Hematopoietic multipotent progenitor cell treated with erythropoietin and hydrocortisone succinate and interleukin-3 and kit ligand, for 15 days (in vitro differentiated cells): ENCODE data around the gene ISX.
A peak's percentile ranks its signal among the peaks of the same experiment; 100 is the strongest.
"Not testable (repeated sequence)": the region's sequence is repeated elsewhere in the genome, so short reads cannot be mapped to it uniquely, and the experiment has no call there.

Experiments used
- DNase-seq: peaks from one replicate; pipeline ENCODE4 v3.0.0-alpha.2; 2015; ENCODE audit warnings: low spot score

The ISX gene

DNA sequence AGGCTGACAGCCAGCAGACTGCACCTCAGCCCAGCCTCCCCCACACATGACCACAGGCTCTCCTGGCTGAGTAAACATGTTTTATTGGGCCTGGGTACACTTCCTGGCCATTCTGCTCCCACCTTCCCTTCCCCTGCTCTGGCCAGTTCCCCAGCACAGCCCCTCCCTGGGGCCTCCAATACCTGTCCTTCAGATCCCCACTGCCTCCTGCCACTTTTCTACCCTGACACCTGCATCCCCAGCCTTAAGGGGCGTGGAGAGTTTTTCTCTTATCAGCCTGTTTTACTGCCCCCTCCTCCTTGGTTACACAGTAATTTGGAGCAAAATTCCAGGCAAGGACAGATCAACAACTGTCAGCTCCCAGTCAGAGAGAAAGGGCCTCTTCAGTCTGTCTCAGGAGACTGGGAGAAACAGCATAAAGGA lies at the start of gene ISX:
Gene ISX, plus strand, starts transcription at position 363 of the 423 bp plus-strand sequence. CDS start 930 bp downstream, outside the sequence.
- DNase-seq = no peak

GRCh38 chr22:35016909-35017308 lies 49.0 kb upstream of the ISX start:
- no peak for DNase-seq

DNA sequence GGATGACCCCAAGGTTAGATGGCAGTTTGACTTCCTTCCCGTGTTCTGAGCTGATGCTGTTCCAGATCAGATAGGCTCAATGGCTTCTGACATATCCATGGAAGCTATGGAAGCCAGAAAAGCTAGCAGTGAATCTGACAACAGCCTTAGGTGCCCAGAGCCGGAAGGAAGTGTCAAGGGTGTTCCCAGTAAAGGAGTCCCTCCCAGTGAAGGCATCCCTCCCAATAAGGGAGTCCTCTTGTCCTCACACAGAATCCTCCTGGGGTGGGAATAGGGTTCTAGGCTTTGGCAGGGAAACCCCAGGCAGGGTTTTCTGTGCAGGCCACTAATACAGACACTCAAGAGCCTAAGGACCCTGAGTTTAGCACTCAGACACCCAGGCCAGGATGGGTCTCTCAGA lies 47.0 kb upstream of the ISX start:
- DNase-seq = no peak

DNA sequence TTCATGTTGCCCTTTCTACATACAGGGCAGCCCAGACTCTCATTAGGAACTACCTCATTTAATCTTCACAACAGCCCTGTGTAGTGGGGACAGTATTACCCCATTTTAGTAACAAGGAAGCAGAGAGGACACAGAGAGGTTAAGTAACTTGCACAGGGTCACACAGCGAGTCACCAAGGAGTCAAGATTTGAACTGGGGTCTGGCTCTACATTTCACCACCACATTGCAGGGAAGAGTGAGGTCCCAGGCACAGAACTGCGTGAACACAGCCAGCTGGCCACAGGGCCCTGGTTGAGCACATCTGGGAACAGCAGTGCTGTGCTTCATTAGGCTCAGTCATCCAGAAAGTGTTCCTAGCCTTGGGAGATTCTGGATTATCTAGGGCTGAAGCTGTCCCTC lies 45.4 kb upstream of the ISX start:
- DNase-seq = no peak

DNA sequence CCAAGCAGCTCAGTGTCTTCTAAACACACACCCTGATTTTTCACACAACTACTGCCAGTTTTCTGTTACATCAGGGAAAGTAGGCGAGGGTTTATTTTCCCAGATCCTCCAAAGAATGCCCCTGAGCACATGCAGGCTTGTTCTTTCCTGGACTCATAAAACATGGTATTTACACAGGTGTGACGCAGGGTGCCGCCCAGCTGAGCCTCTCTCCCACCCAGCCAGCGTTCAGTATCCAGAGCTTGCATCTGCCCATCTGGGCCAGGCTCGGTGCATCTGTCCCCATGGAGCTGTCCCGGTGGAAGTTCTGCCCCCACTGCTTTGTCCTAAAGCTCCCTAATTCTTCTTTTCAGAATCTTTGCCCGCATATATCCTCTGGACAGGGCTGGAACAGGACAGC lies 44.8 kb upstream of the ISX start:
- no peak for DNase-seq

- no peak for DNase-seq
These were observed 43.7 kb upstream of the ISX start for GRCh38 chr22:35022291-35022690.

DNA sequence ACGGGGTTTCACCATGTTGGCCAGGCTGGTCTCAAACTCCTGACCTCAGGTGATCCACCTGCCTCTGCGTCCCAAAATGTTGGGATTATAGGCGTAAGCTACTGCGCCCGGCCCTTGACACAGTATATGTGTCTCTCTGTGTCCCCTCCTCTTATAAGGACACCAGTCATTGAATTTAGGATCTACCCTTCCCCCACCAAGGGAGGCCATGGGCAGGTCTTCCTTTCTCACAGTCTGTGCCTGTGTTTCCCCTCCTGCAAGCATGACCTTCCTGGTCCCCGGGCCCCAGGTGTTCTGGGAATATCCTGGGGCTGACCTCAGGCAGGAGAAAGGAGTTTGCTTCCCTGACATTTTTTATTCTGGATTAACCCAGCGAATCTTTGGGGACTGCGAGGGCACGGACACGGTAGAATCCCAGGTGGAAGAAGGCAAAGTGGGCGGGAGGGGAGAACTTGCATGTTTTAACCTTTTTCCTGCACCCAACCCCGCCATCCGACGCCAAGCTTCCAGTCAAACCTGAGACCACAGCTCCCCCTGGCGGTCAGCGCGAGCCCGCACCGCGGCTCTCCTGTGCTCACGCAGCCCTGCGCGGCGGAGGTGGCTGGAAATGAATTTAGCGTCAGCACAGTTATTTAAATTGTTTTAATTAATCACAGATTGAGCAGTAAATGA lies 42.1 kb upstream of the ISX start:
- DNase-seq = peak; percentile 50

GRCh38 chr22:35024364-35024692 lies 41.6 kb upstream of the ISX start:
- no peak for DNase-seq

GRCh38 chr22:35030112-35030511 lies 35.8 kb upstream of the ISX start:
- not testable (repeated sequence) for DNase-seq

DNA sequence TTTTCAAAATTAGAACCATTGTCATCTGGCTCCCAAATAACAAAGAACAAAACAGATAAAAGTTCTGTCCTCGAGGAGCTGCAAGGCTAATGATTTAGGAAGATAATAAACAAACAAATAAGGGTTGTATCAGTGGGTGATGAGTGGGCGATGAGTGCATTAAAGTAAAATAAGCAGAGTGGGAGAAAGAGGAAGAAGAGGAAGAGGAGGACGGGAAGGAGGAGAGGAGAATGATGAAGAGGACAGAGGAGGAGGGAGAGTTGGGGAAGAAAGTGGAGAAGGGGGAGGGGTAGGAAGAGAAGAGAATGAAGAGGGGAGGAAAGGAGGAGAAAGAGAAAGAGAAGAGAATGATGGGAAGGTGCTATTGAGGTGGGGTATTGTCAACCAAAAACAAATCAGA lies 33.4 kb upstream of the ISX start:
- no peak for DNase-seq

- DNase-seq = no peak
These were observed 32.2 kb upstream of the ISX start for GRCh38 chr22:35033635-35034296.

- no peak for DNase-seq
These were observed 31.0 kb upstream of the ISX start for GRCh38 chr22:35034963-35035362.

GRCh38 chr22:35037089-35037488 lies 28.9 kb upstream of the ISX start:
- no peak for DNase-seq

- DNase-seq = no peak
These were observed 26.3 kb upstream of the ISX start for GRCh38 chr22:35039625-35040024.

DNA sequence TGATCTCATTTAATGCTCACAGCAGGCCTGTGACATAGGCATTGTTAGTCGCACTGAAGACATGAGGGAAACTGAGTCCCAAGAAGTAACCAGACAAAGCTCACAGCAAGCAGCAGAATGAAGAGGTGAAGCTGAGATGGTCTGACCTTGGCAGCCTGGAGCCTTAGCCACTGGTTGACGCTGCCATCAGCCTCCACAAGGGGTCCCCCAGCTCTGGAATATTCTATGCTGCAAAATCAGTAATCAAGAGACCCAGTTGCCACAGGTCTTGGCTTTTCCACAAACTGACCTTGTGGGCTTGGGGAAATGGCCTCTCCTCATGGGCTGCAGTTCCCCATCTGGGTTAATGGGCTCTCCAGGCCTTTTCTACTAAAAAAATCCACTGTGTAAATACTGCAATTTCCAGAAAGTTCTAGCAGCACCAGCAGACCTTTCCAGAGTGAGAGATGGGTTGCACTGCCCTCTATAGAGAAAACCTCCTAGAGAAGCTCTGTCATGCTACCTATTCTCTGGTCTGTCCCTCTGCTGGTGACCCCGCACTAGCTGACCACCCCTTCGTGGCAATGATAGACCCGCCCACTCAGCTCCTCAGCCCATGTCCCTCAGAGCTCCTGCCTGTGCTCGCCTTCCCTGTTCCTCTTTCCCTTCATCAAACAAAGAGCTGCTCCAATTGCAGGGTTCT lies 22.6 kb upstream of the ISX start:
- DNase-seq = no peak

- no peak for DNase-seq
These were observed 22.0 kb upstream of the ISX start for GRCh38 chr22:35043934-35044319.

DNA sequence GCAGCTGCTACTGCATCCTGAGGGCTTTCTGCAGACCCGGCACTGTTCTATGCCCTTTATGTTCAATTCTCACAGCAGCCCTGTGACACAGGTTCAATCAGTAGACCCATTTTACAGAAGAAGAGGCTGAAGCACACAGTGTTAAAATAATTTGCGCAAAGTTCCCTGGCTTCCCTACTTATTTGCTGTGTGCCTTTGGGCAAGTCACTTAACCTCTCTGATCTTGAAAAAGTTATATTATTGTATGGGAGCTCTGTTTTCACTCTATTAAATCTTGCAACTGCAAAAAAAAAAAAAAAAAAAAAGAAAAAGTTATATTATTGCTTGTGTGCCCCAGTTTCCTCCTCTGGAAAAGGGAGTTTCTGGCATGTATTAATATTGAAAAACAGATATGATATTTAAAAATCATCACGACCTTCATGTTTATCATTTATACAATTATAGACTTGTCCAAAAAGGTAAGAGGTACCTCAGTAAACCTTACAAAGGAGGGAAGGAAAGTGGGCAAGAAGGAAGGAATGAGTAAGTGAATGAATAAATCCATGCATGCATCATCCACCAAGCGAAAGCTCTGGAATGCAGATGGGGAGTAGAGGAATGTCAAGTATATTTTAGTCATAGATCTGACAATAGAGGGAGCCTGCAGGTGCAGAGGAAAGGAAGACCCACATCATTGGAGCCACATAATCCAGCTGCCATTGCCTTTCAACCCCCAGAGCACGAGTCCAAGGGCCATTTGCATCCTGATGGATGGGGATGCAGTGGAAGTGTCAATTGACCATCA lies 21.2 kb upstream of the ISX start:
- DNase-seq = no peak

DNA sequence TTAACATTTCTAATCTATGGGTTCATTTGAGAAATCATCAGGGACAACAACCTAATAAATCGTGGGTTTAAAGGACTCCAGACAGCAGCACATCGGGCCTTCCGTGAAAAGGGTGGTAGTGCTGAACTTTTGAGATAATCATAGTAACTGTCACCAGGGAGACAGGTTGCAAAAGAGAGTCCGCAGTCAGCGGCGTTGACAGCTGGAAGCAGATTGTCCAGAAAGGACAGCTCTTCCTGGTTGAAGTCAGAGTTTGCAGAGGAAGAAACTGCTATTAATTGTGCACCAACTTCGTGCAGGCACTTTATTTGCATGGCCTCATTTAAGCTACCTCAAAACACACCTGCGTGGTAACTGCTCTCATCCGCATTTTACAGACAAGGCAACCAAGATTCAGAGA lies 20.5 kb upstream of the ISX start:
- no peak for DNase-seq

- DNase-seq = no peak
These were observed 19.1 kb upstream of the ISX start for GRCh38 chr22:35046744-35047462.

DNA sequence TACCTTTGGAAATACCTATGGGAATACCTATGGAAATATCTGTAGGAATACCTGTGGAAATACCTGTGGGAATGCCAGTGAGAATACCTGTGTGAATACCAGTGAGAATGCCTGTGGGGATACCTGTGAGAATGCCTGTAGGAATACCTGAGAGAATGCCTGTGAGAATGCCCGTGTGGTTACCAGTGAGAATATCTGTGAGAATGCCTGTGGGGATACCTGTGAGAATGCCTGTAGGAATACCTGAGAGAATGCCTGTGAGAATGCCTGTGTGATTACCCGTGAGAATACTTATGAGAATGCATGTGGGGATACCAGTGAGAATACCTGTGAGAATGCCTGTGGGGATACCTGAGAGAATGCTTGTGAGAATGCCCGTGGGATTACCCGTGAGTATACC lies 15.9 kb upstream of the ISX start:
- not testable (repeated sequence) for DNase-seq

- no peak for DNase-seq
These were observed 14.9 kb upstream of the ISX start for GRCh38 chr22:35051013-35051535.

GRCh38 chr22:35051791-35052190 lies 14.2 kb upstream of the ISX start:
- no peak for DNase-seq
